NCI-H1417 treated with DMSO at 0.1 percent for 48 hours (cell line): ENCODE data around the gene RETN.

Experiments used
- DNase-seq: peaks from one replicate; lab custom pipeline; 2025; lab: John Stamatoyannopoulos, UW

The RETN gene

DNA sequence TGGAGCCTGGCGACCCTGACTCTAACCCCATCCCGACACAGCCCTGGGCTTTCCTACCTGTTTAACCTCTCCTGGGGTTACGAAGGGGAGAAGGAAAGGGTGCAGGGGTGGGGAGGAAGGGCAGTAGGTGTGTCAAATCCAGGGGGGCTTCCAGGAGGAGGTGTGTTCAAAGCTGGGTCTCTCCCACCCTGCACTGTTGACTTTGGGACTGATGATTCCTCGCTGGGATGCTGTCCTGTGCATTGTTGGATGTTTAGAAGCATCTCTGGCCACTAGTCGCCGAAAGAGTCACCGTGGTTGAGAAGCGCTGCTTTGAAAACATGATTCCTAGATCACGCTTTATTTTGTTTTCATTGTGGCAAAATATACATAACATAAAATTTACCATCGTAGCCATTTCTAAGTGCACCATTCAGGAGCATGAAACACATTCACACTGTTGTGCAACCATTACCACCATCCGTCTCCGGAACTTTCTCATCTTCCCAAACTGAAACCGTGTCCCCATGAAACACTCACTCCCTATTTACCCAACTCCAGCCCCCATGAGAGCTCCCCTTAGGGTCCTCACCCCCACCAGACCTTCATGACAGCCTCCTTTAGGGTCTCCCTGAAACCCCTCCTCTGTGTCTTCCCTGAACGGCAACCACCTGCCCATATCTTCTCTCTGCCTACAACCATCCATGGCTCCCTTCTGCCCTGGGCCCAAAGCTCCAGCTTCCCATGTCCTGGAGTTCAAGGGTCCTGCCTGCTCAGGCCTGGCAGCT lies 37.5 kb downstream of the RETN start:
- DNase-seq = no peak

DNA sequence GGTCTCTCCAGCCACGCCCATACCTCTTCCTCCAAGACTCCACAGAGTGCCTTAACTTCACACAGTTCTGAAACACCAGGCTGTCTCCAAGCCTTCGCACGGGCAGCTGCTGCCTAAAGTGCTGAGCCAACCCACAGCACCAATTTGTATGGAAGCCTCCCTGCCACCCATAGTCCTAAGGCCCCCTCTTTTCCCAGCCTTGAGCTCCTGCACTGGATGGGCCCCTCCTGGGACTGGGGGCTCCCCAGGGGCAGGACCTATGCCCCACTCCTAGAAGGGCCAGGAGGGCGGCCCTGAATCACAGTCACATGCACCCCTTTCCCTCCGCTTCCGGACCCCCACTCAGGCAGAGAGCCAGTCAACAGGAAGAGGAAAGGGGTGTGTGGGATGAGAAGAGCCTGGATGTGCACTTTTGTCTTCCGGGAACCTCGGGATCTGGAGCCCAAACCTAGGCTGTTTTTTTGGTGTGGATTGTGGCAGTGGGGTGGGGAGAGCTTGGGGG lies 38.2 kb downstream of the RETN start:
- DNase-seq = no peak

DNA sequence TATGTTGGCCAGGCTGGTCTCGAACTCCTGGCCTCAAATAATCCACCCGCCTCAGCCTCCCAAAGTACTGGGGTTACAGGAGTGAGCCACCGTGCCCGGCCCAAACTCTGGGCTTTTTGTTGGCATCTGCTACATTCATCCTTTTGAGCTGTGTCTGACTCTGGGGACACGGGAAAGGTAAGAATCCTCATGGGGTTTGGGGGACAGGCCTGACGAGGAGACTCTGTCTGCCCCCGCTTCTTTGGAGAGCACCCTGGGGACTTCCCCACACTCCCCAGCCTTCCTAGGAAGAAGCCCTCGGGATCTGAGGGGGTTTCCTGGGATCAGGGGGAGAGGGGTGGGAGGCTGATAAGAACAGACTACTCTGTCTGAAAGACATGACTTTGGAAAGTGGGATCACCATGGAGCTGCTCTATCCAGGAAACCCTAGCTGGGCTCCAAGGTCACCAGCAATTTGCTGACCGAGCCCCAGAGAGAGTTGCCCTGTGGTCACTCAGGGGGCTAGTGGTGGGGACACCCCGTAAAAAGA lies 41.1 kb downstream of the RETN start:
- DNase-seq = no peak

DNA sequence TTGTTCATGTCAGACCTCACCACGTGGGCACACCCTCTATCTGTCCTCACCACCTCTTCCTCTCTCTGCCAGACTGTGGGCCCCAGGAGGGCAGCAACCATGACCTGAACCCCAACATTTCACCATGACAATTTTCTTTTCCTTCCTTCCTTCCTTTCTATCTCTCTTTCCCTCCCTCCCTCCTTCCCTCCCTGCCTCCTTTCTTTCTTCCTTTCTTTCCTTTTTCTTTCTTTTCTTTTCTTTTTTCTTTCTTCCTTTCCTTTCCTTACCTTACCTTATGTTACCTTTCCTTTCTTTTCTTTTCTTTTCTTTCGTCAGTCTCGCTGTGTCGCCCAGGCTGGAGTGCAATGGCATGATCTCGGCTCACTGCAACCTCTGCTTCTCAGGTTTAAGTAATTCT lies 41.8 kb downstream of the RETN start:
- DNase-seq = no peak

DNA sequence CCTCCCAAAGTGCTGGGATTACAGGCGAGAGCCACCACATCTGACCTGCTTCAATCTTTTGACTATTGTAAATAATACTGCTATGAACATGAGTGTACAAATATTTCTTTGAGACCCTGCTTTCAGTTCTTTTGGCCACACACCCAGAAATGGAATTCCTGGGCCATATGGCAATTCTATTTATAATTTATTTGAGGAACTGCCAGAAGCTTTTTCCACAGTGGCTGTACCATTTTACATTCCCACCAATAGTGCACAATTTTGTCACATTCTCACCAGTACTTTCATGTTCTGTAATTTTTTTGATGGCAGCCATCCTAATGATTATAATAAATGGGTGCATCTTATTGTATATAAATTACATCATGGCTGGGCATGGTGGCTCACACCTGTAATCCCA lies 46.8 kb downstream of the RETN start:
- DNase-seq = no peak

DNA sequence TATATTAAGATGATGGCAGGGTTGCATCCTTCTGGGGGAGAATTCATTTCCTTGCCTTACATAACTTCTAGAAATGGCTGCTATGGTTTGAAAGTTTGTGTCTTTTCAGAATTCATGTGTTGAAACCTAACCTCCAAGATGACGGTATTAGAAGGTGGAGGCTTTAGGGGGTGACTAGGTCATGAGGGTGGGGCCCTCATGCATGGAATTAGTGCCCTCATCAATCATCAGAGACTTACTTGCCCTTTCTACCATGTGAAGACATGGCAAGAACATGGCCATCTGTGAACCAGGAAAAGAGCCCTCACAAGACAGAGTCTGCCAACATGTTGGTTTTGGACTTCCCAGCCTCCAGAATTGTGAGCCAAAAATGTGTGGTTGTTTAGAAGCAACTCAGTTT lies 47.9 kb downstream of the RETN start:
- DNase-seq = no peak

DNA sequence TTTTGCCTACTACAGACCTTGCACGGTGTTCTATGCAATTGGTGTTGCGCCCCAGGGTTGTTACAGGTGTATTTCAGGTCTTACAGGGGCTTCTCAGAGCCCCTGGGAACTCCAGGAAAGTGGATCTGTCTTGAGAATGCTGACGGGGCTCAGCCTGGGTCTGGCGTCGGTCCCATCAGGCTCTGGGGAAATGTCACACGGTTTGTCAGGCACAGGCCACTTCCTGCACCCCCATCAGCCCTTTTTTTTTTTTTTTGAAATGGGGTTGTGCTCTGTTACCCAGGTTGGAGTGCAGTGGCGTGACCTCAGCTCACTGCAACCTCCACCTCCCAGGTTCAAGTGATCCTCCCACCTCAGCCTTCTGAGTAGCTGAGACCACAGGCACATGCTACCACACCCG lies 49.8 kb downstream of the RETN start:
- no peak for DNase-seq
